ENCODE measurements around the gene SUSD1.

Gene SUSD1

GRCh38 chr9:112063151-112063550 lies 111.9 kb downstream of the SUSD1 start:
- DNase-seq: no peak

GRCh38 chr9:112061152-112061740 lies 113.9 kb downstream of the SUSD1 start:
- peak; percentile 89 for DNase-seq

DNA sequence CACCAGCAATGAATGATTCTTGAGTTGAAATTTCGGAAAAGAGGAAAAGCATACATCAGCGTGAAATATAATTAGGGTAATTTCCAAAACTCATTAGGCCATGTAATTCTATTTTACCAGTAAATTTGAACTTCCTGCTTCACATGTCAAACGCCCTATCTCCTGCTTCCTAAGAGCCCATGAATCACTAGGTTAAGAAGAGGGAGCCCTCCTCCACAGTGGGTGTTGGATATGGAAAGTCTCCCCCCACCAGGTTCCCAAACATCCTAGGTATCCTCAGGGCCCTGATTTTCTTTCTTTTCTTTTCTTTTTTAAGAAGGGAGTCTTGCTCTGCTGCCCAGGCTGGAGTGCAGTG lies 115.2 kb downstream of the SUSD1 start:
- DNase-seq: no peak

DNA sequence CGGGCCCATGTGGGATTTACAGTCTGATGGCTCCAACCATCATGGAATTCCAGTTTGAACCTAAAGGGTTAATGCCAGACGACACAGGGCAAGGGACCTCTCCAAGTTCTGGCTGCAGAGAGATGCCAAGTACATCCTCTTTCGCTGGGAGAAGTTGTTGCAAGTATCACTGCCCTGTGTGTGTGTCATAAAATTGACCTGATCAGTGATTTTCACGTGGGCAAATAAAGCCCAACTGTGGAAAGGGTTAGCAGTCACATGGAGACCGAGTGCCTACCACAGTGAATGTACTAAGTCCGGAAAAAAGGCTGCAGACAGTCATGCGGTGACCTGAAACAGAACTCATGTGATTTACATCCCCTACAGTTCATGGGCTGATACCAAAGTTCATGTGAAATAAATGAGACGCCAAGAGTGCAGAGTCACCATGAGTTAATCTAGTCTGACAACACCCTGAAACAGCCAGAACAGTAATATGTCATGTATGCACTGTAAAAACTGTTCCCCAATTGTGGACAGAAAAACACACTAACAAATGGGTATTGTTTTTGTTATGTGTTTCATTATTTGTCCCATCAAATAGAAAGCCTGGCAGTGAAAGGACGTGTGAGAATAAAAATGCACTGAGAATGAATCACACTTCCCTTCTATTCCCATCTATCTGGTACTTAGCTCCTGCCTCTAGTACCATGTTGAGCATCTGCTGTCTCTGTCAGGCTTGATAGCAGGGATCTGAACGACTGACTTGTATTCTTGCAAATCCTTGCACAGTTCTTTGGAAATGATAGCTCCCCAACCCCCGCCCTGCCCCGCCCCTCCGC lies 115.7 kb downstream of the SUSD1 start:
- DNase-seq: no peak

GRCh38 chr9:112056996-112057395 lies 118.1 kb downstream of the SUSD1 start:
- DNase-seq: no peak

DNA sequence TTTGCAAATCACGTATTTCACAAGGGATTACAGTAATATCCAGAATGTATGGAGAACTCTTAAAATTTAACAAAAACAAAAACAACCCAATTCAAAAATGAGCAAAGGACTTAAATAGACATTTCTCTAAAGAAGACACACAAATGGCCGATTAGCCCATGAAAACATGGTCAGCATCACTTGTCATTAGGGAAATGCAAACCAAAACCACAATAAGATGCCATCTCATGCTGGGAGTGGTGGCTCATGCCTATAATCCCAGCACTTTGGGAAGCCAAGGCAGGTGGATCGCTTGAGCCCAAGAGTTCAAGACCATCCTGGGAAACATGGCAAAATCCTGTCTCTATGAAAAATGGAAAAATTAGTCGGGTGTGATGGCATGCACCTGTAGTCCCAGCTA lies 120.2 kb downstream of the SUSD1 start:
- DNase-seq: no peak

- no peak for DNase-seq
Measured at GRCh38 chr9:112051812-112052211, 123.3 kb downstream of the SUSD1 start.

GRCh38 chr9:112050544-112051475 lies 124.3 kb downstream of the SUSD1 start:
- peak; percentile 92 for DNase-seq

- peak; percentile 50 for DNase-seq
Measured at GRCh38 chr9:112049811-112050516, 125.1 kb downstream of the SUSD1 start.

GRCh38 chr9:112048924-112049691 lies 126.0 kb downstream of the SUSD1 start:
- DNase-seq: no peak

- DNase-seq: no peak
Measured at GRCh38 chr9:112047538-112048066, 127.5 kb downstream of the SUSD1 start.

DNA sequence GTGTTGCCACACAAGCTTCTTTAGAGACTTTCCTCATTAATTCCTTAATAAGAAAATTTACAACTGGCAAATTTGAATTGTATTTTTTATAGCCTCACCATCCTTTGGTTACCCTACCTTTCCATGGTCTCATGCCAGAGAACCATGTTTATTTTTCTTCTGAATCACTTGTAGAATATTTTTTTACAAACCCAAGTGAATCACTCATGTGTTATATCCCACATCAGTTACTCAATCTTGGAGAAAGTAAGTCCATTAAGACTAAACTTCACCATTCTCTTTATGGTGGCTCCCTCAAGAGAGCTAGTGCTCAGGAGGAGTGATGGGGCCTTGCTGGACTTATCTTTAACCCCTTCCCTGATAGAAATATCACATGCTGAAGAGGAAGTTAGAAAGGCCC lies 128.9 kb downstream of the SUSD1 start:
- DNase-seq: no peak

GRCh38 chr9:112044881-112045280 lies 130.2 kb downstream of the SUSD1 start:
- no peak for DNase-seq

DNA sequence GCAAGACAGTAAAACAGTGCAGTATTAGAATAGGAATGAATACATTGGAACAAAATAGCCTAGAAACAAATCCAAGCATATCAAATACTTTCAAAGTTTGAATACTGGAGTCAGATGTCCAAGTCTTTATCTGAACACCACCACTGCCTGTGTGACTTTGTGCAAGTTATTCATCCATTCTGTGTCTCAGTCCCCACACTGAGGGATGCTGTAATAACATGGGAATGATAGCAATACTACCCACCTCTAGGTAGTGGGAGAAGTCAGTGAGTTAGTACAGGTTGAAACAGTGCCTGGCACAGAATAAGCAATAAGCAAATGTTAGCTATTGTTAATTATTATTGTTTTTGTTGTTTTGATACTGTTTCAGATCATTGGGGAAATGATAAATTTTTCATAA lies 130.9 kb downstream of the SUSD1 start:
- DNase-seq: no peak

DNA sequence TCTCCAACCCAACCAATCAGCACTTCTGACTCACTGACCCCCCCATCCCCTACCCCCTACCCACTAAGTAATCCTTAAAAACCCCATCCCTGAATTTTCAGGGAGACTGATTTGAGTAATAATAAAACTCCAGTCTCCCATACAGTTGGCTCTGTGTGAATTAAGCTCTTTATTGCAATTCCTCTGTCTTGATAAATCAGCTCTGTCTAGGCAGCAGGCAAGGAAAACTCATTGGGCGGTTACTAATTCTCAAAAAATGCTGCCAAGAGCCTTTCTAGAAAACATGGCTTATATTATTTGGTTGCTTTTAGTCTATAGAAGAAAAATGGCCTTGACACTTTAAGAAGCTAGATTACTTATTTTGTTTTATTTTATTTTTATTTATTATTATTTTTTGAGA lies 131.7 kb downstream of the SUSD1 start:
- DNase-seq: no peak

- no peak for DNase-seq
Measured at GRCh38 chr9:112042769-112043168, 132.3 kb downstream of the SUSD1 start.

DNA sequence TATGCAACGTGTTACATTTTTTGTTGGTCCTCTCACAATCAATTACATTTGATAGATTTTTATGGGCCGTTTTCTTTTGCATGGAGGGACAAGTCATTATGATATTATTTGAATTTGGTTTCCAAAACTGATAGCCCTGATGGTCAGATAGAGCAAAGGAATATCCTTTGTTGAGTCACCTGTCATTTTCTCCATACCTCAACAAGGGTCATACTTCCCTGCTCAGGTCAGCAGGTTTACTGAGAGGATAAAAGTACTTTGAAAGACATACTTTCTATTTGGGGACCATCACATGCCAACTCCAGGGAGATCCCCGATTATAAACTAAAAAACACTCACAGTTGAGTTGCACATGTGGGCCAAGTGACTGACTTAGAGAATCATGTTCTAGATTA lies 132.9 kb downstream of the SUSD1 start:
- DNase-seq: no peak

GRCh38 chr9:112041536-112042243 lies 133.4 kb downstream of the SUSD1 start:
- peak; percentile 71 for DNase-seq

DNA sequence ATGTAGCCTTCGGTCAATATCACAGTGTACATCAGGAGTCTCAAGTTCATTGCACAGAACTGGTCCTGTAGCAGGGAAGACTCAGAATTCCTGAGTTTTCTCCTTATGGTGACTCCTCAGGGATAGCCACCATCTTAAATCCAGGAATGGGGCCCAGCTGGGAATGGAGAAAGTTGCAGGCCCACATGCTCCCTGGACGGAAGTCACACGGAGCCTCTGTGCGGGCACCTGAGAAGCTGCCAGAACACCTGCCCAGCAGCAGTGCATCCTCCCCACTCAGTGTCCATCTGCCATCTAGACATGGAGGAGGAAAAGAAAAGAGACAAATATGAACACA lies 133.9 kb downstream of the SUSD1 start:
- no peak for DNase-seq

GRCh38 chr9:112038017-112038408 lies 137.1 kb downstream of the SUSD1 start:
- no peak for DNase-seq

DNA sequence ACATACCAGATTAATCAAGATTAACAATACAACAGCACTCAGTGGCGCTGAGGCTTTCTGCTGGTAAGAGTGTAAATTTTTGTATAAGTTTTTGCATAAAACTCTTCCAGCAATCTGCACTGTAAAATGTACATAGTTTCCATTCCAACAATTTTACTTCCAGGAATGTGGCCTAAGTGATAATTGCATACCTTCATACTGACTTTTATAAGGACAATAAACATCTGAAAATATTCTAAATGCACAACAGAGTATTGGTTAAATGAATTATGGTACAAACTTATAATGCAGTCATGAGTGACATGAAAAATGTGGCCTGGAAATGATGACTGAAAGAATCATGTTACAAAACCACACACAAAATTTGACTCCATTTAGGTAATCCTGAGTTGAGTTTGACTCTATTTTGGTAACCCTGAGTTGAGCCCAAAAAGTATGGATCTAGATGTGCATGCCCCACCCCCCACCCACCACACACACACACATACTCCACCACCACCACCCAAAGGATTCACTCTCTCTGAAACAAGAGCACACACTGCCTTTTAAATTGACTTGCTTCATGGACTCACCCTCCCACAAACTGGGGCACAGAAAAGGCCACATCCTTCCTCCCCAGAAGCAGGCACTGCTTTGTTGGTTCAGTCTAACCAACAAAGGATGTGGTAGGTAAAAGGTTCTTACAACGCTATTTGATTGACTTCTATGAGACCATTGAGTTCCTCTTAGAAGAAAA lies 137.6 kb downstream of the SUSD1 start:
- DNase-seq: no peak
